LNCaP clone FGC (cell line): ENCODE data around the gene GM2A.
"Not testable (repeated sequence)": the region's sequence is repeated elsewhere in the genome, so short reads cannot be mapped to it uniquely, and the experiment has no call there.

ENCODE experiments used
- DNase-seq: peaks from one replicate; pipeline ENCODE4 v3.0.0-alpha.2; 2011; ENCODE audit warnings: low read depth
- H3K4me3 ChIP-seq: 2 replicates; pipeline ENCODE4 v1.5.1; 2011; ENCODE audit warnings: mild to moderate bottlenecking, low read depth, low read length, control low read depth
- CTCF ChIP-seq: IDR thresholded peaks from 2 replicates; pipeline ENCODE4 v1.5.1; 2012; ENCODE audit warnings: mild to moderate bottlenecking; ENCODE audit not compliant: control insufficient read depth, insufficient read depth; ENCODE audit errors: extremely low read depth

The GM2A gene

GRCh38 chr5:151236888-151237287 is 16.1 kb upstream of the GM2A start:
- H3K4me3 ChIP-seq: no peak overlapping the region
- no peak for TF ChIP-seq CTCF
- no peak for DNase-seq

GRCh38 chr5:151237685-151238084 is 15.3 kb upstream of the GM2A start:
- H3K4me3 ChIP-seq: no peak overlapping the region
- no peak for TF ChIP-seq CTCF
- DNase-seq: no peak

- no peak for DNase-seq
- TF ChIP-seq CTCF: no peak
- no peak overlapping the region for H3K4me3 ChIP-seq
Observed at GRCh38 chr5:151238303-151238741, 14.7 kb upstream of the GM2A start.

- DNase-seq: no peak
- no peak overlapping the region for H3K4me3 ChIP-seq
- peak; percentile 87 for TF ChIP-seq CTCF
Observed at GRCh38 chr5:151239237-151239861, 13.6 kb upstream of the GM2A start.

- not testable (repeated sequence) for H3K4me3 ChIP-seq, DNase-seq
Observed at GRCh38 chr5:151240268-151240835, 12.6 kb upstream of the GM2A start.

GRCh38 chr5:151240924-151241635 is 11.9 kb upstream of the GM2A start:
- H3K4me3 ChIP-seq: no peak overlapping the region
- no peak for TF ChIP-seq CTCF
- no peak for DNase-seq

GRCh38 chr5:151243127-151243526 is 9.9 kb upstream of the GM2A start:
- no peak for TF ChIP-seq CTCF
- no peak for DNase-seq
- H3K4me3 ChIP-seq: no peak overlapping the region
